T-helper 2 cell treated with Interferon-gamma antibody and Interleukin-4, amounts not matched to agents 5 μg/mL and 100 μg/mL, for 36 hours (primary cell): ENCODE data around the gene CBFA2T3.

Experiments used
- DNase-seq: peaks from one replicate; pipeline ENCODE4 v3.0.0; 2021; ENCODE audit warnings: low spot score
- H3K27ac Mint-ChIP-seq: one replicate; pipeline ENCODE4 v1.8.0; 2021; ENCODE audit warnings: mild to moderate bottlenecking, mixed read lengths
- H3K27me3 Mint-ChIP-seq: one replicate; pipeline ENCODE4 v1.8.0; 2021; ENCODE audit warnings: low read depth, mixed read lengths
- H3K36me3 Mint-ChIP-seq: one replicate; pipeline ENCODE4 v1.8.0; 2021; ENCODE audit warnings: low read depth, mixed read lengths
- H3K4me1 Mint-ChIP-seq: one replicate; pipeline ENCODE4 v1.8.0; 2021; ENCODE audit warnings: low read depth, mixed read lengths
- H3K4me3 Mint-ChIP-seq: one replicate; pipeline ENCODE4 v1.8.0; 2022; ENCODE audit warnings: mild to moderate bottlenecking, moderate library complexity, mixed read lengths
- H3K9me3 Mint-ChIP-seq: one replicate; pipeline ENCODE4 v1.8.0; 2021; ENCODE audit warnings: mixed read lengths

The CBFA2T3 gene

GRCh38 chr16:88979353-88980015 is 2.5 kb upstream of the CBFA2T3 start:
- Mint-ChIP-seq H3K4me3 (no peak overlapping the region), H3K4me1 (peaks cover 3% of the 10 kb centered on the region), H3K36me3 (no peaks in the 10 kb centered on the region), H3K9me3 (no peaks in the 10 kb centered on the region), H3K27ac (no peak overlapping the region), H3K27me3 (peaks cover 19% of the 10 kb centered on the region)
- no peak for DNase-seq

- peaks cover 20% of the 10 kb centered on the region for H3K27me3 Mint-ChIP-seq
- no peaks in the 10 kb centered on the region for H3K36me3 Mint-ChIP-seq
- peaks cover 3% of the 10 kb centered on the region for H3K4me1 Mint-ChIP-seq
- H3K27ac Mint-ChIP-seq: no peak overlapping the region
- no peak overlapping the region for H3K4me3 Mint-ChIP-seq
- H3K9me3 Mint-ChIP-seq: no peaks in the 10 kb centered on the region
- no peak for DNase-seq
These were observed 1.8 kb upstream of the CBFA2T3 start for GRCh38 chr16:88978608-88979346.

- peaks cover 3% of the 10 kb centered on the region for H3K4me1 Mint-ChIP-seq
- no peak for DNase-seq
- no peaks in the 10 kb centered on the region for H3K36me3 Mint-ChIP-seq
- no peak overlapping the region for H3K4me3 Mint-ChIP-seq
- peaks cover 22% of the 10 kb centered on the region for H3K27me3 Mint-ChIP-seq
- H3K9me3 Mint-ChIP-seq: no peaks in the 10 kb centered on the region
- H3K27ac Mint-ChIP-seq: no peak overlapping the region
These were observed 1.0 kb upstream of the CBFA2T3 start for GRCh38 chr16:88977812-88978607.

- Mint-ChIP-seq H3K9me3 (no peaks in the 10 kb centered on the region), H3K27ac (no peak overlapping the region), H3K36me3 (no peaks in the 10 kb centered on the region), H3K27me3 (peaks cover 22% of the 10 kb centered on the region), H3K4me1 (peaks cover 3% of the 10 kb centered on the region), H3K4me3 (no peak overlapping the region)
- DNase-seq: no peak
These were observed 515 bp downstream of the CBFA2T3 start for GRCh38 chr16:88976366-88977017.

GRCh38 chr16:88975511-88976061 is 1.4 kb downstream of the CBFA2T3 start:
- Mint-ChIP-seq H3K36me3 (no peaks in the 10 kb centered on the region), H3K27me3 (peaks cover 23% of the 10 kb centered on the region), H3K4me3 (no peak overlapping the region), H3K9me3 (no peaks in the 10 kb centered on the region), H3K4me1 (peaks cover 3% of the 10 kb centered on the region), H3K27ac (no peak overlapping the region)
- no peak for DNase-seq

GRCh38 chr16:88974916-88975215 is 2.1 kb downstream of the CBFA2T3 start:
- Mint-ChIP-seq H3K4me3 (no peak overlapping the region), H3K27ac (no peak overlapping the region), H3K4me1 (peaks cover 3% of the 10 kb centered on the region), H3K36me3 (no peaks in the 10 kb centered on the region), H3K27me3 (peaks cover 25% of the 10 kb centered on the region), H3K9me3 (no peaks in the 10 kb centered on the region)
- no peak for DNase-seq

- H3K27me3 Mint-ChIP-seq: peaks cover 25% of the 10 kb centered on the region
- no peak for DNase-seq
- no peaks in the 10 kb centered on the region for H3K9me3 Mint-ChIP-seq
- H3K36me3 Mint-ChIP-seq: no peaks in the 10 kb centered on the region
- H3K27ac Mint-ChIP-seq: no peak overlapping the region
- H3K4me1 Mint-ChIP-seq: peaks cover 3% of the 10 kb centered on the region
- no peak overlapping the region for H3K4me3 Mint-ChIP-seq
These were observed 2.7 kb downstream of the CBFA2T3 start for GRCh38 chr16:88974080-88974915.

GRCh38 chr16:88973415-88974050 is 3.5 kb downstream of the CBFA2T3 start:
- H3K9me3 Mint-ChIP-seq: no peaks in the 10 kb centered on the region
- H3K4me1 Mint-ChIP-seq: no peaks in the 10 kb centered on the region
- H3K27ac Mint-ChIP-seq: no peak overlapping the region
- DNase-seq: no peak
- H3K36me3 Mint-ChIP-seq: no peaks in the 10 kb centered on the region
- no peak overlapping the region for H3K4me3 Mint-ChIP-seq
- H3K27me3 Mint-ChIP-seq: peaks cover 25% of the 10 kb centered on the region

- Mint-ChIP-seq H3K4me1 (no peaks in the 10 kb centered on the region), H3K27ac (no peak overlapping the region), H3K27me3 (peaks cover 25% of the 10 kb centered on the region), H3K9me3 (no peaks in the 10 kb centered on the region), H3K36me3 (no peaks in the 10 kb centered on the region), H3K4me3 (no peak overlapping the region)
- no peak for DNase-seq
These were observed 4.0 kb downstream of the CBFA2T3 start for GRCh38 chr16:88973007-88973410.

- Mint-ChIP-seq H3K4me3 (no peak overlapping the region), H3K4me1 (no peaks in the 10 kb centered on the region), H3K36me3 (no peaks in the 10 kb centered on the region), H3K27ac (no peak overlapping the region), H3K27me3 (peaks cover 25% of the 10 kb centered on the region), H3K9me3 (no peaks in the 10 kb centered on the region)
- DNase-seq: no peak
These were observed 4.7 kb downstream of the CBFA2T3 start for GRCh38 chr16:88972349-88972748.

- Mint-ChIP-seq H3K36me3 (no peaks in the 10 kb centered on the region), H3K9me3 (no peaks in the 10 kb centered on the region), H3K27me3 (peaks cover 25% of the 10 kb centered on the region), H3K27ac (no peak overlapping the region), H3K4me3 (no peak overlapping the region), H3K4me1 (no peaks in the 10 kb centered on the region)
- no peak for DNase-seq
These were observed 5.5 kb downstream of the CBFA2T3 start for GRCh38 chr16:88971371-88972097.

GRCh38 chr16:88970539-88971065 is 6.4 kb downstream of the CBFA2T3 start:
- peaks cover 19% of the 10 kb centered on the region for H3K27me3 Mint-ChIP-seq
- H3K4me3 Mint-ChIP-seq: no peak overlapping the region
- H3K27ac Mint-ChIP-seq: no peak overlapping the region
- DNase-seq: no peak
- no peaks in the 10 kb centered on the region for H3K4me1 Mint-ChIP-seq
- no peaks in the 10 kb centered on the region for H3K36me3 Mint-ChIP-seq
- H3K9me3 Mint-ChIP-seq: no peaks in the 10 kb centered on the region
